ENCODE results near the gene RDH13. TPM values are rescaled to one million over a fixed set of nuclear protein-coding genes. Genes with fewer than 3 reads are reported as not detected.
"Not testable (repeated sequence)": the region's sequence is repeated elsewhere in the genome, so short reads cannot be mapped to it uniquely, and the experiment has no call there.

The RDH13 gene
- total RNA-seq, 4 donors from 2014 or later = 70.6 to 225 (median 108) TPM

GRCh38 chr19:55041627-55042343 is 21.2 kb downstream of the RDH13 start:
- Histone ChIP-seq H3K9me3 (no peaks in the 10 kb centered on the region), H3K4me3 (no peak overlapping the region), H3K27ac (no peak overlapping the region), H3K27me3 (no peaks in the 10 kb centered on the region), H3K4me1 (no peaks in the 10 kb centered on the region), H3K36me3 (peaks cover 54% of the 10 kb centered on the region)
- WGBS = 78% methylated on average over 26 of the region's 30 CpGs
- TF ChIP-seq POLR2A (IDR thresholded peaks at IDR 0.05) (no peak), EP300 (IDR thresholded peaks at IDR 0.05) (no peak), CTCF (IDR thresholded peaks at IDR 0.05) (no peak), POLR2AphosphoS5 (IDR thresholded peaks at IDR 0.05) (no peak)
- no peak for DNase-seq (ENCODE audit: low spot score in 2 of 2)

- no peaks in the 10 kb centered on the region for H3K4me1 ChIP-seq
- H3K27ac ChIP-seq = no peak overlapping the region
- 92% methylated on average over 10 of the region's 10 CpGs for WGBS
- TF ChIP-seq EP300 (IDR thresholded peaks at IDR 0.05) (no peak), POLR2AphosphoS5 (IDR thresholded peaks at IDR 0.05) (no peak), POLR2A (IDR thresholded peaks at IDR 0.05) (no peak), CTCF (IDR thresholded peaks at IDR 0.05) (no peak)
- no peaks in the 10 kb centered on the region for H3K9me3 ChIP-seq
- H3K27me3 ChIP-seq = no peaks in the 10 kb centered on the region
- no peak for DNase-seq (ENCODE audit: low spot score in 2 of 2)
- H3K36me3 ChIP-seq = peaks cover 48% of the 10 kb centered on the region
- H3K4me3 ChIP-seq = no peak overlapping the region
Observed at GRCh38 chr19:55041244-55041626, 21.7 kb downstream of the RDH13 start.

GRCh38 chr19:55040654-55041053 is 22.3 kb downstream of the RDH13 start:
- not testable (repeated sequence) for H3K27me3 ChIP-seq; DNase-seq (ENCODE audit: low spot score in 2 of 2); H3K9me3 ChIP-seq; H3K4me1 ChIP-seq; H3K4me3 ChIP-seq; H3K27ac ChIP-seq
- WGBS = 81% methylated on average over 12 of the region's 12 CpGs
- H3K36me3 ChIP-seq = peaks cover 43% of the 10 kb centered on the region

- WGBS = 94% methylated on average over 6 of the region's 6 CpGs
Observed at GRCh38 chr19:55037603-55038002, 25.3 kb downstream of the RDH13 start.

GRCh38 chr19:55036058-55036457 is 26.9 kb downstream of the RDH13 start:
- H3K27me3 ChIP-seq = no peaks in the 10 kb centered on the region
- no peak overlapping the region for H3K27ac ChIP-seq
- H3K4me1 ChIP-seq = no peaks in the 10 kb centered on the region
- no peaks in the 10 kb centered on the region for H3K9me3 ChIP-seq
- no peak for DNase-seq (ENCODE audit: low spot score in 2 of 2)
- no peak overlapping the region for H3K4me3 ChIP-seq
- no peak for TF ChIP-seq CTCF (IDR thresholded peaks at IDR 0.05)
- TF ChIP-seq POLR2A (IDR thresholded peaks at IDR 0.05) = no peak
- no peak for TF ChIP-seq EP300 (IDR thresholded peaks at IDR 0.05)
- no peak for TF ChIP-seq POLR2AphosphoS5 (IDR thresholded peaks at IDR 0.05)
- 86% methylated on average over 2 of the region's 2 CpGs for WGBS
- H3K36me3 ChIP-seq = no peaks in the 10 kb centered on the region

More at GRCh38 chr19:55037603-55038002, 25.3 kb downstream of the RDH13 start:
- not testable (repeated sequence) for H3K4me1 ChIP-seq; H3K4me3 ChIP-seq; DNase-seq (ENCODE audit: low spot score in 2 of 2); H3K27me3 ChIP-seq; H3K27ac ChIP-seq; H3K9me3 ChIP-seq
- peaks cover 12% of the 10 kb centered on the region for H3K36me3 ChIP-seq

- no peaks in the 10 kb centered on the region for H3K4me1 ChIP-seq
- no peak overlapping the region for H3K4me3 ChIP-seq
- H3K36me3 ChIP-seq = no peaks in the 10 kb centered on the region
- no peaks in the 10 kb centered on the region for H3K9me3 ChIP-seq
- WGBS = 96% methylated on average over 13 of the region's 13 CpGs
- DNase-seq (ENCODE audit: low spot score in 2 of 2) = no peak
- TF ChIP-seq CTCF (IDR thresholded peaks at IDR 0.05) = no peak
- no peak for TF ChIP-seq POLR2AphosphoS5 (IDR thresholded peaks at IDR 0.05)
- no peak for TF ChIP-seq EP300 (IDR thresholded peaks at IDR 0.05)
- TF ChIP-seq POLR2A (IDR thresholded peaks at IDR 0.05) = no peak
- no peak overlapping the region for H3K27ac ChIP-seq
- H3K27me3 ChIP-seq = no peaks in the 10 kb centered on the region
Observed at GRCh38 chr19:55034751-55035150, 28.2 kb downstream of the RDH13 start.

GRCh38 chr19:55032976-55033643 is 29.8 kb downstream of the RDH13 start:
- H3K27me3 ChIP-seq; H3K4me3 ChIP-seq; H3K27ac ChIP-seq; H3K4me1 ChIP-seq; H3K9me3 ChIP-seq; H3K36me3 ChIP-seq; DNase-seq (ENCODE audit: low spot score in 2 of 2): not testable (repeated sequence)
- WGBS = 89% methylated on average over 48 of the region's 70 CpGs
